GM21528 (cell line): ENCODE data around the gene PDSS2.
"Not testable (repeated sequence)": the region's sequence is repeated elsewhere in the genome, so short reads cannot be mapped to it uniquely, and the experiment has no call there.

Experiments
- ATAC-seq: cut with Tn5 transposase; IDR thresholded peaks from one replicate; pipeline ENCODE4 v1.9.1; 2021; ENCODE audit warnings: mild to moderate bottlenecking, moderate library complexity; ENCODE audit not compliant: unreplicated experiment, low FRiP score

PDSS2 gene

DNA sequence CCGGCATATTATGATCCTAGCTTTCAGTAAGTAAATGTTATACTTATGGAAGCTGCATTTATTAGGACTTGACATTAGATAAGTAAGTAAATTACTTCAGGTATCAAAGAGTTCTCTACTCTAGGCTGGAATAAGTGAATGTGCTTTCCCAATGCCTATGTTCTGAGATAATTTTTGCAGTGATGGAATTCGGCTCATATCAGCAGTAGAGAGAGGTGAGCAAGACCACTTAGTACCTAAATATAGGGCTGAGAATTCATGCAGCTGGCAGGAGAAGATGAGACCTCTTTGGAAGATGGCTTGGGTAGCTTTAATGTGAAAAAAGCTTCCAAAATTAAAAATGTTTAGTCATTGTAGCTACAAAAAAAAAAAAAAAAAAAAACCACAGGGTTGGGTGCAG, 330.8 kb downstream of the PDSS2 start:
- no peak for ATAC-seq

DNA sequence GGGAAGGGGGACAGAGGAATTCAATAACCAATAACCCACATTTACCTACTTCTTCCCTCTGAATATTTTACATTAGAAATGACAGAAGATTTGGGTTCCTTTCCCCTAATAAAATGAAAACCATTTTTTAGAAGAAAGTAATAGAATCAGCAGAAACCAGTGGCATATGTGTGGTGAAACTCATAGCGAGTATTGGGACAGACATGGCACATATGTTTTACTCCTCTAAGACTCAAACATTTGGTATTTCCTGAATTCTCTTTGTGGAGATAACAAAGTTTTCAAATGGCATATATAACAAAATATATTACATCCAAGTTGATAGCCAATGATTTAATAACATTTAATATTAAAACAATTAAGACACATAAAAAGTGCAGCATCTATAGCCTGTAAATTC, 331.2 kb downstream of the PDSS2 start:
- ATAC-seq = no peak

DNA sequence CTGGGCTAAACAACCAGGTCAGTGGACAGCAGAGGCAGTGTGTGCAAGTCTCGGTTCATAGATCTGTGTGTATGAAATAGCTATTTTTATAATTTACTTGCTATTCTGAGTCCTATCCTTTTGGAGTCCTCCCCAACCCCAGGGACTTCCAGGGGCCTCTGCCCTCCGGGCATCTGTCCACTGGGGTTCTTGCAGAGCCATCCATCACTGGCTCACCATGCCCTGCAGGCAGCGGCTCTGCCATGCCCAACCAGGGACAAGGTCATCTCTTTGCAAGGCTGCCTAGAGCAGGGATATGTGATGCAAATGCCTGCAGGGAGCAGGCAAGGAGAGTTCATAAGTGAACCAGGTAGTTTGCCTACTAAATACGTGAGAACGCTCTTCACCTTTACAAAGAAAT, 333.6 kb downstream of the PDSS2 start:
- ATAC-seq = no peak

DNA sequence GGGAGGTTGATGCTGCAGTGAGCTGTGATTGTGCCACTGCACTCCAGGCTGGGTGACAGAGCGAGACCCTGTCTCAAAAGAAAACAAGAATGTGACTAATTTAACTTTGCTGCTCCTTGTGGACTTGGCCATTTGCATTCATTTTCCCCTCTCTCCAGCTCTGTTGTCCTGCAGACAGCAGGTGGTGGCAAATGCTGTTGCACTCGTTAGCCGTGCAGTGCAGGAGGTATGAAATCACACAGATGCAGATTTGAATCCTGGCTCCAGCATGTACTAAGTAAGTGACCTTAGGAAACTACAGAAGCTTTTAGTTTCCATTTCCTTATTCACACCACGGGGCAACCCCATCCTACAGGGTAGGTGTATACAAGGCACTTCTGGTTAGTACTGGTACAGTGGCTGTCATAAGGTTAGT, 334.4 kb downstream of the PDSS2 start:
- ATAC-seq = no peak

DNA sequence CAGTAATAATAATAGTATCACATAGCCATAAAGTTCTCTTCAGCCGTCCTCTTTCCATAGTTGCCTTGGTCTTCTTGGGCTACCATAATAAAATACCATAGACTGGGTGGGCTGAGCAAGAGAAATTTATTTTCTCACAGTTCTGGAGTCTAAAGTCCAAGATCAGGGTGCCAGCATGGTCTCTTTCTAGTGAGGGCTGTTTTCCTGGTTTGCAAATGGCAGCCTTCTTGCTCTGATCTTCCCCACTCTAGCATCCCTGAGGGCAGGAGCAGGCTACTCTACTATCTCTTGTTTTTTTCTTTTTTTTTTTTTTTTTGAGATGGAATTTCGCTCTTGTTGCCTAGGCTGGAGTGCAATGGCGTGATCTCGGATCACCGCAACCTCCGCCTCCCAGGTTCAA, 335.9 kb downstream of the PDSS2 start:
- ATAC-seq = no peak

DNA sequence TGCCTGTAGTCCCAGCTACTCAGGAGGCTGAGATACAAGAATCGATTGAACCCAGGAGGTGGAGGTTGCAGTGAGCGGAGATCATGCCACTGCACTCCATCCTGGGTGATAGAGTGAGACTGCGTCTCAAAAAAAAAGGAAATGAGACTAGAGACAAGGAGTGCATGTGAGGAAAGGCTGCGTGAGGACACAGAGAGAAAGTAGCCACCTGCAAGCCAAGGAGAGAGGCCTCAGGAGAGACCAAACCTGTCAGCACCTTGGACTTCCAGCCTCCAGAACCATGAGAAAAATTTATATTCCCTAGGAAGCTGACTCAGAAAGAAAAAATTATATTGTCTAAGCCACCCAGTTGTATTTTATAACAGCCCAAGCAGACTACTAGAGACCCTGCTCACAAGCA, 336.6 kb downstream of the PDSS2 start:
- ATAC-seq = no peak

DNA sequence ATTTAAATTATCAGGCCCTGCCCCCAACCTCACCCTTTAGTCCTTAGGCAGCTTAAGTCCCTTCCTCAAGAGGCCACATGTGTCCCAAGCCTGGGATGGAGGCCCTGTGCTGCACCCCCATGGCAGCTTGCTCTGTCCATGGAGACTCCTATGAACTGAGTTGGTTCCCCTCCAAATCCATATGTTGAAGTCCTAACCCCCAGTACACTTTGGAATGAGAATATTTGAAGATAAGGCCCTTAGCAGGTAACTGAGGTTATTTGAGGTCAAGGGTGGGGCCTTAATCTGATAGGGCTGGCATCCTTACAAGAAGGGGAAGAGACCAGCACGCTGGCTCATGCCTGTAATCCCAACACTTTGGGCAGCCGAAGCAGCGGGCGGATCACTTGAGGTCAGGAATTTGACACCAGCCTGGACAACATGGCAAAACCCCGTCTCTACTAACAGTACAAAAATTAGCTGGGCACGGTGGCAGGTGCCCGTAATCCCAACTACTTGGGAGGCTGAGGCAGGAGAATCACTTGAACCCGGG, 337.3 kb downstream of the PDSS2 start:
- no peak for ATAC-seq

DNA sequence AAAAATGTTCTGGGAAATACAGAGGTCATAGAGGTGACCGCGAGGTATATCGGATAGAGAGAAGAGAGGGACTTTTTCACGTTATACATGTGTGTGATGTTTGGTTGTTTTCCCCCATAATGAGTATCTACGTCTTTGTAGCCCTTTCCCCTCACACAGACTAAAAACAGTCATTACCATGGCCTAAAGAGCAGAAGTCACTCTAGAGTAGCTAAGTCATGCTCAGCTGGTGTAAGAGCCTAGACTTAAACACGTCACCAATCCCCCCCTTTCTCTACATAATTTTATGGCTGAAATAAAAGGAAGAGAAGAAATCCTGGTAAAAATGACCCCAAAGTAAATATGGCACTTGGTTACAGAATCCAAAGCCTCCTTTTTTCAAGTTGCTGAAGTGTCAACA, 338.1 kb downstream of the PDSS2 start:
- no peak for ATAC-seq

DNA sequence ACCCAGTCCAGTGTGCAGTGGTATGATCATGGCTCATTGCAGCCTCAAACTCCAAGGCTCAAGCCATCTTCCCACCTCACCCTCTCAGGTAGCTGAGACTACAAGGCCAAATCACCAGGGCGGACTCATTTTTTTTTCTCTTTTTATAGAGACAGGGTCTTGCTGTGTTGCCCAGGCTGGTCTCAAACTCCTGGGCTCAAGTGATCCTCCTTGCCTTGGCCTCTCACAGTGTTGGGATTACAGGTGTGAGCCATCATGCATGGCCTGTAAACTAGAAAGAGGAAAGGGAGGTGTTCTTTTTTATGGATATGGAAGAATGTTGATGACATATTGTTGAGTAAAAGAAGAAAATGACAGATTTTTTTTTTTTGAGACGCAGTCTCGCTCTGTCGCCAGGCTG, 339.0 kb downstream of the PDSS2 start:
- no peak for ATAC-seq

DNA sequence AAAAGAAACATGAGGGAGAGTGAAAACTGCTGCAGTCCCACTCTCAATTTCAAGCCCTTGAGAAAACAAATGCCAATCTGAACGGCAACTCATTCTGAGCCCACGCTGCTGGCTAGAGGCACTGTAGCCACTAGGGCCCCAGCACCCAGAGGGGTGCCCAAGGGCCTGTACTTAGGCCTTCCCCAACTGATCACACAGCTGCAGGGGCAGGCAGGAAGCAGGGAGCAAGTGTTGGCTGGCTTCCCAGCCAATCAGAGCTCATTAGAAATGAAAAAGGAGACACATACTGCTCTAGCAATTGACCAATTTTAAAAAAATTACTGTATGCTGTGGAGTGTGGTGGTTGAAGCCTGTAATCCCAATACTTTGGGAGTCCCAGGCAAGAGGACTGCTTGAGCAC, 340.4 kb downstream of the PDSS2 start:
- ATAC-seq = no peak

DNA sequence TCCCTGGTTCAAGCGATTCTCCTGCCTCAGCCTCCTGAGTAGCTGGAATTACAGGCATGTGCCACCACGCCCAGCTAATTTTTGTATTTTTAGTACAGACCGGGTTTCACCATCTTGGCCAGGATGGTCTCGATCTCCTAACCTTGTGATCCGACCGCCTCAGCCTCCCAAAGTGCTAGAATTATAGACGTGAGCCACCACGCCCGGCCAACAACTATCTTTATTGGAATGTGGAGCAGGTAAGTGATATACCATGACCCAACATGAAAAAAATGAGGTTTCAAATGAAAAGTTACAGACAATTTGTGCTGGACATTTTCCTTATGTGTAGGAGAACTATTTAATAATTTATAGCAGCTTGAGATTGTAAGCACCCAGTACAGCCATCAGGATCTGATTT, 340.8 kb downstream of the PDSS2 start:
- not testable (repeated sequence) for ATAC-seq

DNA sequence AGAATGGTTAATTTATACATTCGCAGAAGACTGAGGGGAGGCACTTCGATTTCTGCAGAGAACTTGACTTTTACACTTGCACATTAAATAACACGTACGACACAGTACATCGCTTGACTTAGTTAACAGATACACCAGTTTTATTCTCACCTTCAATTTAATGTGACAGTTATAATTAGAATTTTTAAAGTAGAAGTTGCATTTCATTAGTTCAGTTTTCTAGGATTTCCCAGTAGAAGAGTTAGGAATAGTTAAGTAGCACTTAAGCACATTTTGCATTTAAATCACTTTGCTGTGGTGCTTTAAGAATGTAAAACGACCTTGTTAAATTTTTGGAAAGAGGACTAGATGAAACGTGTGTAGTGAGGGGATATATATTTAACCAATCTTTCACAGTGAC, 342.4 kb downstream of the PDSS2 start:
- ATAC-seq = no peak

DNA sequence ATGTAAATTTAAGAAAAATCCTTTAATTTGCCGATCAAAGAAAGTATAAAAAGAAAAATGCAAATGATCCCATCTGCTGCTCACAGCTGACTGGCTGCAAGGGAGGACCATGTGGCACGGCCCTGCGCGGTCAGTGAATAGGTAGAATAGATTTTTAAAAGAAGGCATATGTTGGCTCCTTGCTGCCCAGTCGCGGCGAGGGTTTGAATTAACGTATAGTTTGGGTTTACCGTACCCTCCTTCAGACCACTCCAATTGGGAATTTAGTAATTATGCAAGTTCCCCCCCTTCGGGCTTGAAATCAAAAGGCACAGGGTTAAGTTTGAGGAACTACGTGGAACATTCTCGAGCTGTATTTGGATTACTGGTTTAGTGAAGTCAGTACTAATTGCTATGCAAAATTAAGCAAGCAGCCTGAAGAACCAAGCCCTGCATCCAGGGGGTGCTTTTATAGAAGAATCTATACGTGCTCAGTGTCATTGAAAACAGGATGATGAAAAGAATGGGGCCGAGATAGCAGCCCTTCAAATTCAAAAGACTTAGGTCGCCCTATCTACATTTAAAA, 343.0 kb downstream of the PDSS2 start:
- no peak for ATAC-seq

DNA sequence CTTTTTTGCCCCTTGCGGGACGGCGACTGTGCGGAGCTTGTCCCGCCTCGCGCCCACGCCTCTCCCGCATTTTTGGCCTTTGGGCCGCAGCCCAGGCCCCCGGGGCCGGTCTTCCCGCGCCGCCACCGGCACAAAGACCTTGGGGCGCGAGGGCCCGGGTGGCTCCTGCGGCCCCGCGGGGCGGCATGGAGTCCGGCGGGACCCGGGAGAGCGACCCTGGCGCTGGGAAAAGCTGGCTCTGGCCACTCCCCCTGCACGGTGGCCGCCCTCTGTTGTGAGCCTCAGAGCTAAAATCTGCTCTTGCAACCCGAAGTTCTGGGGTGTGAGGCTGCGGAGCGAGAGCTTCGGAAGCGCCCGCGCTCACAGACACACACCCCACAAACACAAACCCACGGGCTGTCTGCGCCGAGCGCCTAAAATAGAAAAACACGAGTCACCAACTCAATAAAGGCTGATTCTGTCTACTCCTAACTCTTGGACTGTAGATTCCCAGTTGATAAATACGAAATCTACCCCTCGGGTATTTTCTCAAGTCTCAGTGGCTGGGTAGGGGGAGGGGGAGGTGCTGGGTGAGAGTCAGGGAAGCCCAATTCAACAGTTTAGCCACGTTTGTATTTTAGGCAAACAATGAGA, 343.6 kb downstream of the PDSS2 start:
- ATAC-seq = peak; percentile 22

DNA sequence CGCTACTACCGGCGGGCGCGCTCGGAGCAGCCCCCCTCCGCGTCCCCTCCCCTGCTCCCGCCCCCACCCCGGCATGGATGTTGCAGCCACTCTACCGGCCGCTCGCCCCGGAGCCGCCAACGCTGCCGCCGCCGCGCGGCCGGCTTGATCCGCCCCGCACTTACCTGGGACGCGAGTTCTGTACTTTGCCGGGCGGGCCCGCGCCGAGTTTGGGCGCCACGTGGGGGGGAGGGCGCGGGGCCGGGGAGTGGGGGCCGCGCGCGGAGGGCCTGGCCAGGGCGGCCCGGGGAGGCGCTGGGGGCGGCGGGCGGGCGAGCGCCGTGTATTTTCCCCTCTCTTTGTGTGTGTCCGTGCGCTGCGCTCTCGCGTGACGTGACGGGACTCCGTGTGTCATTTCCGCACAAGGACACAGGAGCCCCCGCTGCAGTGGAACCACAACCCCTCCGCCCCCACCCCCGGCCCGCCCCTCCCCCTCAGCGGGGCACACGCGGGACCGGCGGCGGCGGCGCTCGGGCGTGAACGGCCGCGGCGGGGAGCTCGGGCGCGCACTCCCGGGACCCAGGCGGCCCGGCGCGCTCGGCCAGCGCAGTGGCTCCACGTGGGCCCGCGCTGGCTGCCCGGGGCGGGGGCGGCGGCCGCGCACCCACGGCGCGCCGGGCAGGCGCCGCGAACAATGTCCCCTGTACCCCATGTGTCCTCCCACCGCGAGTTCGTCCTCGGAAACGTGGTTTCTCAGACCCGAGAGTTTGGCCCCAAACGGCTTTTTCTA, 344.3 kb downstream of the PDSS2 start, which contains the start of gene BEND3:
Gene BEND3 (minus strand): TSS at position 590 of the 769 bp plus-strand sequence. CDS start 16,230 bp downstream, outside the sequence.
- peak; percentile 32 for ATAC-seq

DNA sequence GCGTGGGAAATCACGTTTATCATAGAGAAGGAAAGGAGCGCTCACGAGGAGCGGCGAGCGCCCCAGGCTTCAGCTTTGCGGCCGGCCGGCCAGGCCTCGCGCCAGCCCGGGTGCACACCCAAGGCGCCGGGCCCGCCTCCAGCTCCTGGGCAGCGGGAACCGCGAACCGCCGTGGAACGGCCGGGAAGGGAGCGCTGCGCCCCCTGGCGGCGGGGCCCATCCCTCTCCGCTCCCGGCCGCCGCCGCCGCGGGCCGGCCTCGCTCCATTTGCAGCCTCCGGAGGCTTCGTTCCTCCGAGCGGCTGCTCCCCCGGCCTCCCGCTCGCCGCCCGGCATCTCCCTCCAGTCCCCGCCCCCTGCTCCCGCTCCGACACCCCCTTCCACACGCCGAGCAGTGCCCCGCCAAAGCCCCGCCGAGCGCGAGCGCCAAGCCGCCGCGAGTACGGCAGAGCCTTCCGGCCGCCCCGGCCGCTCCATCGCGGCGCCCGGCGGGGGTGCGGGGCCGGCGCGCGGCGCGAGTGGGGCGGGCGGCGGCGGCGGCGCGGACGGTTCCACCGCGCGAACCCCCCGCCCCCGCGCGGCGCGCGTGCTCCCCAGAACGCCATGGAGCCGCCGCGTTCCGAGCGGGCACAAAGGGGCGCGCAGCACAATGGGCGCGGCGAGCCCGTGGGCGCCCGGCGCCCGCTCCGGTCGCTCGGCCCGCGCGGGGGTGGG, 345.0 kb downstream of the PDSS2 start:
- ATAC-seq = peak; percentile 69

DNA sequence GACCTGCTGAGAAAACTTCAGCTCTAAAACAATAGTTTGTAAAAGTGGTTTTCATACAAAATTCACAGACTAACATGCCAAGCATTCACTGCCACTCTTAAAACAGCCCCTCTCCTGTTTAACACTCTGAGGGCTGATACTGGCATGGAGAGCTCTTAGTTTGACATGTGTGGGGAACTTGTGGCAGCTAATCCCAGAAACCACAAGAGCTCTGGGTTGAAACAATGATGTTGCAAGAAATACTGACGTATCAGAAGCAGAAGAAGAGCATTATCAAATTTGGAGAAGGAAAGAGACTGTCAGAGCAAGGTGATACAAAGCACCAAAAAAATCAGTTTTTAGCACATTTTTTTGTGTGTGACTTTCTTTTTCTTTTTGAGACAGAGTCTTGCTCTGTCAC, 349.2 kb downstream of the PDSS2 start:
- ATAC-seq = no peak

DNA sequence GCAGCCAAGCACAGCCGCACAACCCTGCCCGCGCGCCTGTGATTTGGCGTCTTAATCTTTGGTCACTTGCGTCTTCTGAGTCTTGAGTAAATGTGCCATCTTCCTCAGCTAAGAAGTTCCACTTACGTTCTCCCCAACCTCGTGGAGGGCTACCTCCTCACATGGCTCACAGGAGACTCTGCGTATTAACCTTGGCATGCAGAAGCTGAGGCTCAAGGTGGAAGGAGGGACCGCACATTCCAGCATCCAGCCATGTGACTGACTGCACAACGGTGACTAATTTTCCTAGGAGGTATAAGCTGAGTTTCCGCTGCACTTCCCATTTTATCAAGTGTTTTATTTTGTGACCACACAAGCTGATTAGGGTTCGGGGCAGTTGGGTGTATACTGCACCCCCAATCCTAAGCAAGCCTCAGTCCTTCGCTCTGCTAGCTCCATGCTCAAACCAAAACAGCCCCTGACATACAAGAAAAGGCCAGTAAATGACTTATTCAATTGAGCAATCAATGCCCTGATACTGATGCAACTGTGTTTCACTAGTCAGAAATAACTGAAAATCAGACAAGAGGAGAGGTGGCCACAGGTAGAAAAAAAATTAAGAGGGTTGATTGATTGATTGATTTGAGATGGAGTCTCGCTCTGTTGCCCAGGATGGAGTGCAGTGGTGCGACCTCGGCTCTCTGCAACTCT, 351.0 kb downstream of the PDSS2 start:
- ATAC-seq = no peak

DNA sequence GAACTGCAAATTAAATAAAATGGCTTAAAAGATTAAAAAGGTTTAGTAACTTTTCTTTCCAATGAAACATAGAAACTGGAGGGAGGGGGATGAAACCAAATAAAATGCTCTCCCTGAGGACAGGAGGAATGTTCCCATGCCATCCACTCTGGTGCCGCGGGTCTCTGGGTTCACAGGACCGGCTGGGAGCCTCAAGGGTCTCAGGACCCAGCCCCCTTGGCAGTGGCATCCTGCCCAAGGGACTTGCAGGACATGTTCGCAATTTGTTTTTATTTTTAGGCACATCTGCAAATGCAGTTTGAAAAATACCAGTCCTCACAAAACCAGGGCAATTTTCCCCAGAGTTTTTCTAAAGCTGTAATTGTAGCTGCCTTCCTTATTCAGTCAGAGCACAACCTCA, 351.6 kb downstream of the PDSS2 start:
- no peak for ATAC-seq

DNA sequence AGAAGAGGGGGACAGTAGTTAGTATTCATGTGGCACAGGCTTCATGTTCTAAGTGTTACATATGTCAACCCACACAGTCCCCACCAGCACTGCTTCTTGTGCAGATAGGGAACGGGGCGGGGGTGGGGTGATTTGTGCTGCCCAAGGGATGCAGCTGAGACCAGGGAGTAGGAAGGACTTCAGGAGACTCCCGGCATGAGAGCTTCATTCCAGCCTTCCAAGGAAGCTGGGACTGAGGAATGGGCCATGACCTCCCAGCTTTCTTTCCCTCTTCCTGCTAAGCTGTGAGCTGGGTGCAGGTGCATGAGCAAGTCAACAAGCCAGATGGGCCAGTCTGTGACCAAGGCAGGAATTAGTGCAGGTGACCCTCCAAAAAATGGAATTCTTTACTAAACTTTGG, 353.2 kb downstream of the PDSS2 start:
- no peak for ATAC-seq
